ENCODE data around the gene ENG.
A peak's percentile ranks its signal among the peaks of the same experiment; 100 is the strongest.

The ENG gene

DNA sequence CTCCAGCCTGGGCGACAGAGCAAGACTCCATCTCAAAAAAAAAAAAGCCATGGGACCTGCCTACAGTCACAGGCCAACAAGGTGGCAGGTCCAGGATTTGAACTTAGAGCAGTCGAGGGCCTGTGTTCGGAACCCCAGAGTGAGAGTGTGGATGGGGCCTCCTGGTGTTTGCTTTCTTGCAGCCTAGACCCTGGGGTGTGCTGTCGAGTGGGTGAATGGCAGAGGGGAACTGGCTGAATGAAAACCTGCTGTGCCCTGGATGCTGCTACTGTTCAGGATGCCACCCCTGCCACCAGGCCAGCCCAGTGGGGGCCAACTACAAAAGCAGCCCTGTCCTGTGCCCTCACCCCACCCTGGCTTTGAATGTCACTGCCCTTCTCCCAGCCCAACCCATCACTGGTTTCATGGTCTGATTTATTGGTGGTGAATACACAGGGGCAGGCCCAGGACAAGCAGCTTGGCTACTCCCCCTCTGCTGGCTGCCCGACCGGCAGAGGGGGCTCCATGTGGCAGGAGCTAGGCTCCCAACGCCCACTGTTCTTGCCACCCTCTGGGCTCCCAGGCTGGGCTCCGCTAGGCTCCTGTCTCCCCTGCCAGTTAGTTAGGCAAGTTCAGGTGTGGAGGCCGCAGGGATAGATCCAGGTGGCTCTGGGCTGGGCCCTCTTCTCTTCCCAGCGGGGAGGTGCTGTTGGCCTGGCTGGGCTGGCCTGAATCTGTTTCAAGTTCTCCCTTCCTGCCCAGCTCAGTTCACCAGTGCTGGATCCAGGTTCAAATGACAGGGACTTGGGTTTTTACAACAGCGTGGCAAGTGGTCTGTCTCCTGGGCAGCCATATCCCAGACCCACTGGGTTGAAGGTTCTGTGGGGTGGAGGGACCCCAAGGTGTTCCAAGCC is 39.6 kb downstream of the ENG start:
- no peak for DNase-seq (ENCODE audit: low spot score)

- DNase-seq (ENCODE audit: low spot score) = no peak
Measured at GRCh38 chr9:127813686-127814226, 40.7 kb downstream of the ENG start.

DNA sequence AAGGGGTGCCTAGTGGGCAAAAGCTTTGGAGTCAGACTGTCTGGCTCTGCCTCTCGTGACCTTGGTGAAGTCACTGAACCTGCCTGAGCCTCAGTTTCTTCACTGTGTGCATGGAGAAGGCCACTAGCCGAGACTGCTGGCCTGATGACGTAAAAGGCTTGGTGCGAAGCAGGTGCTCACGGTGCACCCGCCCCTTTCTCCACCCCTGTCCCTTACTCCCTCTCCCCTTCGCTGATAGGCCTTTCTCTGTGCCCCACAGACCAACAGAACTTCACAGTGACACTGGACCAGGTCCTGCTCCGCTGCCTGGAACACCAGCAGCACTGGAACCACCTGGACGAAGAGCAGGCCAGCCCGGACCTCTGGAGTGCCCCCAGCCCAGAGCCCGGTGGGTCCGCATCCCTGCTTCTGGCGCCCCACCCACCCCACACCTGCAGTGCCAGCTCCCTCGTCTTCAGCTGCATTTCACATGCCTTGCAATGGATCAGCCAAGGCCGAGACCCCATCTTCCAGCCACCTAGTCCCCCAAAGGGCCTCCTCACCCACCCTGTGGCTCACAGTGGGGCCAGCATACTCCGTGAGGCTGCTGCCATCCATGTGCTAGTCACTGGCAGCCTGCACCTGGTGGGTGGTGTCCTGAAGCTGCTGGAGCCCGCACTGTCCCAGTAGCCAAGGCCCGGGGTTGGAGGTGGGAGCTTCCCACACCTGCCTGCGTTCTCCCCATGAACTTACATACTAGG is 41.4 kb downstream of the ENG start:
- no peak for DNase-seq (ENCODE audit: low spot score)

DNA sequence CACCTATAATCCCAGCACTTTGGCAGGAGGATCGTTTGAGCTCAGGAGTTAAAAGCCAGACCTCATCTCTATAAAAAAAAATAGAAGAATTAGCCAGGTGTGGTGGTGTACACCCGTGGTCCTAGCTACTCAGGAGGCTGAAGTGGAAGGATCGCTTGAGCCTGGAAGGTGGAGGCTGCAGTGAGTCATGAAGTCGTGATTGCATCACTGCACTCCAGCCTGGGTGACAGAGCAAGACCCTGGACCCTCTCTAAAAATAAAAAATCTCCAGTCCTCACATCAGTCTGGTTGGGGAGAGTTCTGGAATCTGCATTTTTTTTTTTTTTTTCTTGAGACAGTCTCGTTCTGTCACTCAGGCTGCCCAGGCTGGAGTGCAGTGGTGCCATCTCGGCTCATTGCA is 42.4 kb downstream of the ENG start:
- no peak for DNase-seq (ENCODE audit: low spot score)

DNA sequence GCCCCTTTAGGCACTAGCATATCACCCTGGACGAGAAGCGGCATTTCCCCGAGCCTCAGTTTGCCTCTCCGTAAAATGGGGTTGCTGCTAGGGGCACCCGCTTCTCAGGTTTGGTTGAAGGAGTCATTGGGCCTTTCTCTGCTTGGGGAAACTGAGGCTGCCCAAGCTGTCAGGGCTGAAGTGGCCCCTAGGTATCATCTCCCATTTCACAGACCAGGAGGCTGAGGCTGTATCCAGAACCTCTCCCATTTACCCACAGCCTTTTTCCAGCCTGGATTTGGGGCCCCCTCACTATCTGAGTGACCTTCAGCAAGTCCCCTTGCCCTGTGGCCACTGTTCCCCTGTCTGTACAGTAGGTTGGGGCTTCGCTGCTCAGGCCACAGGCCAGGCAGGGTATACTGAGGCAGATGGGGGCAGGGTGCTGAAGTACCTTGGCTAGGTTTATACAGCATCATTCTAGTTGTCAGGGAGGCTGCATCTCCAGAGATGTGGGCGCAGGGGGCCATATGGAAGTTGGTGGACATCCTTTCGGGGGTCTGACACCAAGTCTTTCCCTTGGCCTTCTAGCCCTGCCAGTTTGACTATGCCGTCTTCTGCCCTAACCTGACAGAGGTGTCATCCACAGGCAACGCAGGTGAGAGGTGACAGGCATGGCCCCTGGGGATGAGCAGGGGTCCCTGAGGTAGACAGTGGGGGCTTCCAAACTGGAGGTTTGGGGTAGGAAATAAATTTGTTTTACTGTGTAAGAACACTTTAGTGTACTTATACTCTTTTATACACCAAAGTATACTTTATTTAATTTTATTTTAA is 43.9 kb downstream of the ENG start:
- no peak for DNase-seq (ENCODE audit: low spot score)

DNA sequence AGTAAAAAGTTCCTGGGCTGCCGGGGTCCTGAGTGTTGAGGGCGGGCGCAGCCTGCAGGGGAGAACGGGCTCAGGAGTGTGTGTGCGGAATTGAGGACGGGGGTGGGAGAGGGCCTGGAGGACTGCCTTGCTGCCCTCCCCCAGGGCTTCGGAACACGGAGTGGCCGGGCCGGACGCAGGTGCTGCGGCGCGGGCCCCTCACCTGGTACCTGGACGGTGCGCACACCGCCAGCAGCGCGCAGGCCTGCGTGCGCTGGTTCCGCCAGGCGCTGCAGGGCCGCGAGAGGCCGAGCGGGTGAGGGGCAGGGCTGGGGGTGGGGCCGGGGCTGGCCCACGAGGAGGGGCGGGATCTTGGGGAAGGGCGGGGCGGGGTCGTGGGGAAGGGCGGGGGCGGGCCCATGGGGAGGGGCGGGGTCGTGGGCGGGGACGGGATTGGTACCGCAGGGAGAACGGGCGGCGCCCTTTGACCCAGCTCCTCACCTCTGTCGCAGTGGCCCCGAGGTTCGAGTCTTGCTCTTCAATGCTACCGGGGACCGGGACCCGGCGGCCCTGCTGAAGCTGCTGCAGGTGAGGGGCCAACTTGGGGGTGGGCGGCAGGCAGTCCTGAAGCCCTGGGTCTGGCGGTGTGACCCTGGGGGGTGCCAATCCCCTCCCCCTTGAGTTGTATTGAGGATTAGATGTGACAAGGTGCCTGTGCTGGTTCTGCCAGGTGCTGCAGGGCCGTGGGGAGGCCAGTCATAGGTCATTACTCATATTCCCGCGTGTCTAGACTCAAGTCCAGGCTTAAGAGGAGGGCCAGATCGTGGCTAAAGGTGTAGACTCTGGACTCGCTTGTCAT is 44.7 kb downstream of the ENG start:
- DNase-seq (ENCODE audit: low spot score) = no peak

GRCh38 chr9:127809002-127809539 is 45.4 kb downstream of the ENG start:
- DNase-seq (ENCODE audit: low spot score) = no peak

- DNase-seq (ENCODE audit: low spot score) = no peak
Measured at GRCh38 chr9:127808347-127809001, 46.0 kb downstream of the ENG start.

- DNase-seq (ENCODE audit: low spot score) = no peak
Measured at GRCh38 chr9:127806871-127807270, 47.6 kb downstream of the ENG start.

DNA sequence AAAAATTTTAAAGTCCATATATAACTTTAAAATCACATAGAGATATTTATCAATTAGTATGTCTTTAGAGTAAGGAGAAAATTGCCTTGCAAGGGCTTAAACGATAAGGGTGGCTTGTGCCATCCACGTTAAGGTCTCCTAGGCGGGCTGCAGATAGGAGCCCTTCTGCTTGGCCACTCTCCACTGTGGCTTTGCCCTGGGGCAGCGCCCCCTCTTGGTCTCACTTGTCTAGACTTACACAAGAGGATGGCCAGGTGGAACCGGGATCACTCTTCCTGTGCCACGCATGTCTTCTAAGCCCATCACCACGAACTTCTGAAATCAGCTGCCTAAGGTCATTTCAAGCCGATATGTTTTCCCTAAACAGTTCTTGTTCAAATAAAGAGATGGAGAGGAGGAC is 48.8 kb downstream of the ENG start:
- DNase-seq (ENCODE audit: low spot score) = peak; percentile 50

DNA sequence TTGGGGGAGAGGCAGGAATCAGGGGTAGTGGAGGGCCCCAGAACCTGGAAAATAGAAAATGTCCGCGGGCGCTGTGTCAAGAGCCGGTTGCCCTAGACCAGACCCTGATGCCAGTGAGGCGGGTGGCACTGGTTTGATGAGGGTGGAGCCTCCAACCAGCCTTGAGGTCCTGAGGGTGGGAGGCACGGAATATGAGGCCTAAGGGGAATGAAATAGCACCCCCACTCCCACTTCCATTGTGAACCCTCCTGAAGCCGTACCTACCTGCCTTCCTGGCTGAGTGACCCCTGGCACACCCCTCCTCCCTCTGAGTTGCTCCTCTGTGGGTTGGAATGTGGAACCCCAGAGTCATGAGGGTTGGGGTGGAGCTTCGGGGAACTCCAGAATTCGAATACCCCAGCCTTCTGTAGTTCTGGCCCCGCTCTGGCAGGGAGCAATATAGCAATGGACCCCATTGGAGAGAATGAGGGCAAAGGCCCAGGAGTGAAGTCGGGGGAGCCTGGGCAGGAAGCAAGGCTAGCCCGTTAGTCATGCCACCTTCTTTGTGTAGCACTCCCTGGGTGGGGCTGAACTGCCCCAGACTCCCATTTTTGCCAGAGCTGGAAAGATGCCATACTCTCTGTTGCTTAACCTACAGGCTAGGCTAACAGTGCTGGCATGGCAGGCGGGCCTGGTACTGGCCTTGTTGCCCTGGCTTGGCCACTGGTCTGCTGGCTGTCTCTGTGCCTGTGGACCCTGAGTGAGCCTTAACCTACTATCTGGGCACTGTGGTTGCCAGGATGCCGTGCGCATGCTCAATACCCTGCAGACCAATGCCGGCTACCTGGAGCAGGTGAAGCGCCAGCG is 50.7 kb downstream of the ENG start:
- peak; percentile 82 for DNase-seq (ENCODE audit: low spot score)

- DNase-seq (ENCODE audit: low spot score) = peak; percentile 95
Measured at GRCh38 chr9:127802576-127803443, 51.6 kb downstream of the ENG start, which contains the start of gene FPGS. FPGS (plus strand) TSS chr9:127802882; CDS start chr9:127802925, 43 bp downstream.

GRCh38 chr9:127801955-127802575 is 52.4 kb downstream of the ENG start:
- no peak for DNase-seq (ENCODE audit: low spot score)

DNA sequence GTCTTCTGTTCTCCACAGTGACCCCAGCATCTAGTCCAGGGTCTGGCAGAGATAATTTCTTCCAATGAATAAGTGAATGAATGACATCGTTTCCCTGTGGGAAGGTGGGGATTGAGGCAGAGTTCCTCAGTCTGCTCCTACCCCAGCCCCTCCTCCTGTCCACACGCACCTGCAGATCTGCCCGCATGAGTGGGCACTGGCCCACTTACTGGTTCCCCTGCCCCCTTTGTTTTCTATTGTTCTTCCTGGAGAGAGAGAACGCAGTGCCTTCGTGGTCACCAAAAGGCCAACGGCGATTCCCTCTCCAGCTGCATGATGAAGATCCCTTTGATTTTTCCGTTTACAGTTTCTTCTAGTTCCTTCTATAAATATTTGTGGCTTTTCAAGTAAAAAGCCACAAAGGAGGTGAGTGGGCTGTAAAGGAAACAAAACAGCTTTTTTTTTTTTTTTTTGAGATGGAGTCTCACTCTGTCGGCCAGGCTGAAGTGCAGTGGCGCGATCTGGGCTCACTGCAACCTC is 57.5 kb downstream of the ENG start:
- DNase-seq (ENCODE audit: low spot score) = no peak

GRCh38 chr9:127796225-127796813 is 58.1 kb downstream of the ENG start:
- peak; percentile 40 for DNase-seq (ENCODE audit: low spot score)

- no peak for DNase-seq (ENCODE audit: low spot score)
Measured at GRCh38 chr9:127794001-127794791, 60.3 kb downstream of the ENG start.

Measured in RKO (cell line).